Vagina (tissue), 2 donors: ENCODE results near the gene COL27A1.

ENCODE experiments used
- POLR2AphosphoS5 ChIP-seq, 2 donors: sonication (generic); formaldehyde crosslinking; IDR thresholded peaks; one replicate each; pipeline ENCODE4 v1.9.0; 2017; ENCODE audit warnings: antibody characterized with exemption in 2 of 2, mild to moderate bottlenecking in 2 of 2, low read depth in 1 of 2; ENCODE audit not compliant: insufficient read depth in 1 of 2
- TF ChIP-seq, protein P1 (sequence below), 3 experiments: fragments of 450-650 bp in 2 of 3; fragments of 200-600 bp in 1 of 3; sonication (generic) in 1 of 3; IDR thresholded peaks; one replicate each; pipeline ENCODE4 v1.5.1; 2017 to 2019; ENCODE audit warnings: antibody characterized with exemption in 3 of 3, mild to moderate bottlenecking in 2 of 3, moderate library complexity in 2 of 3

- TF ChIP-seq, protein P1, sequence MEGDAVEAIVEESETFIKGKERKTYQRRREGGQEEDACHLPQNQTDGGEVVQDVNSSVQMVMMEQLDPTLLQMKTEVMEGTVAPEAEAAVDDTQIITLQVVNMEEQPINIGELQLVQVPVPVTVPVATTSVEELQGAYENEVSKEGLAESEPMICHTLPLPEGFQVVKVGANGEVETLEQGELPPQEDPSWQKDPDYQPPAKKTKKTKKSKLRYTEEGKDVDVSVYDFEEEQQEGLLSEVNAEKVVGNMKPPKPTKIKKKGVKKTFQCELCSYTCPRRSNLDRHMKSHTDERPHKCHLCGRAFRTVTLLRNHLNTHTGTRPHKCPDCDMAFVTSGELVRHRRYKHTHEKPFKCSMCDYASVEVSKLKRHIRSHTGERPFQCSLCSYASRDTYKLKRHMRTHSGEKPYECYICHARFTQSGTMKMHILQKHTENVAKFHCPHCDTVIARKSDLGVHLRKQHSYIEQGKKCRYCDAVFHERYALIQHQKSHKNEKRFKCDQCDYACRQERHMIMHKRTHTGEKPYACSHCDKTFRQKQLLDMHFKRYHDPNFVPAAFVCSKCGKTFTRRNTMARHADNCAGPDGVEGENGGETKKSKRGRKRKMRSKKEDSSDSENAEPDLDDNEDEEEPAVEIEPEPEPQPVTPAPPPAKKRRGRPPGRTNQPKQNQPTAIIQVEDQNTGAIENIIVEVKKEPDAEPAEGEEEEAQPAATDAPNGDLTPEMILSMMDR (IDR thresholded peaks at IDR 0.05), result no peak
- no peak for TF ChIP-seq POLR2AphosphoS5 (IDR thresholded peaks at IDR 0.05; ENCODE audit: insufficient read depth in 1 of 2, low read depth in 1 of 2)
These were observed 37.1 kb upstream of the COL27A1 start for GRCh38 chr9:114117996-114118830.
